ENCODE results near the gene SPINT2. TPM values are rescaled to one million over a fixed set of nuclear protein-coding genes. Genes with fewer than 3 reads are reported as not detected.

The SPINT2 gene
- total RNA-seq, 1 donor from 2014 or later, result 171 TPM

GRCh38 chr19:38289955-38290354 is 25.6 kb downstream of the SPINT2 start:
- DNase-seq (ENCODE audit: low read depth) (no peak), FAIRE-seq (no peak)
- H3K9me3 Mint-ChIP-seq (ENCODE audit: unreplicated experiment), result no peaks in the 10 kb centered on the region
- Histone ChIP-seq H3K4me2 (ENCODE audit: low read length) (peak overlapping the region; percentile 55), H3K9ac (ENCODE audit: low read length) (peak overlapping the region; percentile 11), H4K20me1 (ENCODE audit: insufficient read depth, low read length) (no peaks in the 10 kb centered on the region), H3K79me2 (ENCODE audit: insufficient read depth, low read length) (no peaks in the 10 kb centered on the region), H3K36me3 (ENCODE audit: insufficient read depth, low read length) (no peaks in the 10 kb centered on the region), H2AFZ (ENCODE audit: low read depth, low read length) (no peak overlapping the region), H3K9me3 (ENCODE audit: insufficient read depth, low read depth, low read length) (no peaks in the 10 kb centered on the region), H3K27ac (ENCODE audit: low read depth, low read length) (peak overlapping the region; percentile 50), H3K4me3 (ENCODE audit: insufficient read depth, low read depth, low read length) (no peak overlapping the region), H3K4me1 (ENCODE audit: insufficient read depth, low read length) (peaks cover 31% of the 10 kb centered on the region), H3K27me3 (ENCODE audit: insufficient read depth, low read length) (no peaks in the 10 kb centered on the region)
- H3K27ac Mint-ChIP-seq (ENCODE audit: unreplicated experiment), result no peak overlapping the region
- H3K27me3 Mint-ChIP-seq (ENCODE audit: low read depth, unreplicated experiment), result no peaks in the 10 kb centered on the region
- no peak overlapping the region for H3K4me3 Mint-ChIP-seq (ENCODE audit: unreplicated experiment)
- TF ChIP-seq EZH2 (IDR thresholded peaks at IDR 0.05; ENCODE audit: insufficient read depth, low read length), result no peak
- TF ChIP-seq CTCF (IDR thresholded peaks at IDR 0.05; ENCODE audit: insufficient read depth, low read depth, low read length), result no peak
- H3K4me1 Mint-ChIP-seq (ENCODE audit: low read depth, unreplicated experiment), result peaks cover 8% of the 10 kb centered on the region
- peaks cover 19% of the 10 kb centered on the region for H3K36me3 Mint-ChIP-seq (ENCODE audit: low read depth, unreplicated experiment)

- peaks cover 8% of the 10 kb centered on the region for H3K4me1 Mint-ChIP-seq (ENCODE audit: low read depth, unreplicated experiment)
- TF ChIP-seq EZH2 (IDR thresholded peaks at IDR 0.05; ENCODE audit: insufficient read depth, low read length) (no peak), CTCF (IDR thresholded peaks at IDR 0.05; ENCODE audit: insufficient read depth, low read depth, low read length) (no peak)
- Histone ChIP-seq H3K9me3 (ENCODE audit: insufficient read depth, low read depth, low read length) (no peaks in the 10 kb centered on the region), H3K4me3 (ENCODE audit: insufficient read depth, low read depth, low read length) (no peak overlapping the region), H2AFZ (ENCODE audit: low read depth, low read length) (peak overlapping the region; percentile 49), H3K79me2 (ENCODE audit: insufficient read depth, low read length) (no peaks in the 10 kb centered on the region), H3K4me1 (ENCODE audit: insufficient read depth, low read length) (peaks cover 27% of the 10 kb centered on the region), H4K20me1 (ENCODE audit: insufficient read depth, low read length) (no peaks in the 10 kb centered on the region), H3K27ac (ENCODE audit: low read depth, low read length) (peak overlapping the region; percentile 50), H3K36me3 (ENCODE audit: insufficient read depth, low read length) (no peaks in the 10 kb centered on the region), H3K4me2 (ENCODE audit: low read length) (peak overlapping the region; percentile 55), H3K9ac (ENCODE audit: low read length) (peak overlapping the region; percentile 11), H3K27me3 (ENCODE audit: insufficient read depth, low read length) (no peaks in the 10 kb centered on the region)
- DNase-seq (ENCODE audit: low read depth), result peak; percentile 87
- peaks cover 19% of the 10 kb centered on the region for H3K36me3 Mint-ChIP-seq (ENCODE audit: low read depth, unreplicated experiment)
- H3K9me3 Mint-ChIP-seq (ENCODE audit: unreplicated experiment), result no peaks in the 10 kb centered on the region
- FAIRE-seq, result peak; percentile 80
- peaks cover under 1% of the 10 kb centered on the region for H3K27me3 Mint-ChIP-seq (ENCODE audit: low read depth, unreplicated experiment)
- H3K4me3 Mint-ChIP-seq (ENCODE audit: unreplicated experiment), result peak overlapping the region; percentile 65
- H3K27ac Mint-ChIP-seq (ENCODE audit: unreplicated experiment), result no peak overlapping the region
Measured at GRCh38 chr19:38290631-38291147, 26.3 kb downstream of the SPINT2 start.

GRCh38 chr19:38291855-38292254 is 27.5 kb downstream of the SPINT2 start:
- H3K4me3 Mint-ChIP-seq (ENCODE audit: unreplicated experiment), result no peak overlapping the region
- peaks cover 8% of the 10 kb centered on the region for H3K4me1 Mint-ChIP-seq (ENCODE audit: low read depth, unreplicated experiment)
- no peaks in the 10 kb centered on the region for H3K27me3 ChIP-seq (ENCODE audit: insufficient read depth, low read length)
- no peak overlapping the region for H2AFZ ChIP-seq (ENCODE audit: low read depth, low read length)
- DNase-seq (ENCODE audit: low read depth), result no peak
- no peaks in the 10 kb centered on the region for H3K36me3 ChIP-seq (ENCODE audit: insufficient read depth, low read length)
- H3K9me3 Mint-ChIP-seq (ENCODE audit: unreplicated experiment), result no peaks in the 10 kb centered on the region
- peaks cover 3% of the 10 kb centered on the region for H3K27me3 Mint-ChIP-seq (ENCODE audit: low read depth, unreplicated experiment)
- H3K9ac ChIP-seq (ENCODE audit: low read length), result no peak overlapping the region
- no peak overlapping the region for H3K4me3 ChIP-seq (ENCODE audit: insufficient read depth, low read depth, low read length)
- TF ChIP-seq EZH2 (IDR thresholded peaks at IDR 0.05; ENCODE audit: insufficient read depth, low read length) (no peak), CTCF (IDR thresholded peaks at IDR 0.05; ENCODE audit: insufficient read depth, low read depth, low read length) (no peak)
- no peak overlapping the region for H3K27ac ChIP-seq (ENCODE audit: low read depth, low read length)
- peak overlapping the region; percentile 81 for H3K27ac Mint-ChIP-seq (ENCODE audit: unreplicated experiment)
- H4K20me1 ChIP-seq (ENCODE audit: insufficient read depth, low read length), result no peaks in the 10 kb centered on the region
- H3K9me3 ChIP-seq (ENCODE audit: insufficient read depth, low read depth, low read length), result no peaks in the 10 kb centered on the region
- H3K4me2 ChIP-seq (ENCODE audit: low read length), result no peak overlapping the region
- peaks cover 17% of the 10 kb centered on the region for H3K36me3 Mint-ChIP-seq (ENCODE audit: low read depth, unreplicated experiment)
- H3K4me1 ChIP-seq (ENCODE audit: insufficient read depth, low read length), result peaks cover 22% of the 10 kb centered on the region
- no peaks in the 10 kb centered on the region for H3K79me2 ChIP-seq (ENCODE audit: insufficient read depth, low read length)
- FAIRE-seq, result no peak
